ENCODE results near the gene BMP10. TPM values are rescaled to one million over a fixed set of nuclear protein-coding genes. Genes with fewer than 3 reads are reported as not detected.

BMP10 gene
- total and polyA plus RNA-seq, 2 of the 13 experiments (the other 11 are each of a cell fraction or from before 2014, with no cell fraction given) = not detected

GRCh38 chr2:68879296-68879695 lies 8.1 kb upstream of the BMP10 start:
- Histone ChIP-seq H3K4me3 (replicated peaks in 1 of 3; ENCODE audit: insufficient read depth in 1 of 3, low read depth in 2 of 3, low read length in 3 of 3) (no peak overlapping the region), H2AFZ (ENCODE audit: low read length) (no peak overlapping the region), H3K4me2 (ENCODE audit: low read depth, low read length) (no peak overlapping the region), H4K20me1 (ENCODE audit: insufficient read depth, low read length) (no peaks in the 10 kb centered on the region), H3K27me3 (ENCODE audit: control insufficient read depth in 1 of 2, insufficient read depth in 2 of 2, low read length in 2 of 2) (peaks cover 0 to 4% of the 10 kb centered on the region in 2 experiments; a peak in 2 of 5 replicates), H3K9me3 (ENCODE audit: low read length) (no peaks in the 10 kb centered on the region), H3K4me1 (ENCODE audit: insufficient read depth, low read length) (peaks cover 7% of the 10 kb centered on the region; the same call in 1 of the 2 replicates), H3K9ac (ENCODE audit: insufficient read depth, low read depth, low read length) (no peak overlapping the region), H3K27ac (ENCODE audit: extremely low read length, insufficient read depth, low read length) (no peak overlapping the region), H3K79me2 (ENCODE audit: insufficient read depth, low read length) (no peaks in the 10 kb centered on the region), H3K36me3 (replicated peaks in 1 of 2; ENCODE audit: control insufficient read depth in 1 of 2, insufficient read depth in 2 of 2, low read length in 2 of 2) (no peaks in the 10 kb centered on the region)
- DNase-seq (ENCODE audit: low spot score) (no peak), FAIRE-seq (no peak), ATAC-seq (no peak)
- ChIA-PET CTCF (ENCODE audit: low intra/inter-chr PET ratio, low total read pairs) (no interaction called here), POLR2A (no interaction called here)
- in situ Hi-C loops (cut with HindIII; ENCODE audit: extremely low pct_ligation_motif_present, low pct_unique_long_range_greater_than_20kb) = no loop called here
- no TSS peak for BruUV-seq (replicated peaks)
- no peak for TF ChIP-seq ZNF547 (CRISPR knock-in tag; IDR thresholded peaks at IDR 0.05)
- TF ChIP-seq ZNF12 (CRISPR knock-in tag; IDR thresholded peaks at IDR 0.05) = no peak
- no peak for TF ChIP-seq RBFOX2 (IDR thresholded peaks at IDR 0.05; ENCODE audit: low read depth, low read length)
- TF ChIP-seq DBP (CRISPR knock-in tag; IDR thresholded peaks at IDR 0.05; ENCODE audit: not compliant biosample characterization) = no peak
- TF ChIP-seq TRIM24 (CRISPR knock-in tag; IDR thresholded peaks at IDR 0.05) = no peak
- WGBS (ENCODE audit: low lambda C conversion rate) = 2% methylated on average over 3 of the region's 3 CpGs
- intact Hi-C loops (cut with micrococcal nuclease; ENCODE audit: unreplicated experiment) = no loop called here

- in situ Hi-C loops (cut with HindIII; ENCODE audit: extremely low pct_ligation_motif_present, low pct_unique_long_range_greater_than_20kb) = no loop called here
Observed at GRCh38 chr2:68878753-68879152, 7.6 kb upstream of the BMP10 start.

More at GRCh38 chr2:68878753-68879152, 7.6 kb upstream of the BMP10 start:
- Histone ChIP-seq H3K27me3 (ENCODE audit: control insufficient read depth in 1 of 2, insufficient read depth in 2 of 2, low read length in 2 of 2) (peaks cover 0 to 4% of the 10 kb centered on the region in 2 experiments; a peak in 2 of 5 replicates), H3K4me3 (replicated peaks in 1 of 3; ENCODE audit: insufficient read depth in 1 of 3, low read depth in 2 of 3, low read length in 3 of 3) (no peak overlapping the region), H3K27ac (ENCODE audit: extremely low read length, insufficient read depth, low read length) (no peak overlapping the region), H4K20me1 (ENCODE audit: insufficient read depth, low read length) (no peaks in the 10 kb centered on the region), H3K4me1 (ENCODE audit: insufficient read depth, low read length) (peaks cover 7% of the 10 kb centered on the region; the same call in 1 of the 2 replicates), H3K9me3 (ENCODE audit: low read length) (no peaks in the 10 kb centered on the region), H3K79me2 (ENCODE audit: insufficient read depth, low read length) (no peaks in the 10 kb centered on the region), H3K36me3 (replicated peaks in 1 of 2; ENCODE audit: control insufficient read depth in 1 of 2, insufficient read depth in 2 of 2, low read length in 2 of 2) (no peaks in the 10 kb centered on the region), H3K9ac (ENCODE audit: insufficient read depth, low read depth, low read length) (no peak overlapping the region), H2AFZ (ENCODE audit: low read length) (no peak overlapping the region), H3K4me2 (ENCODE audit: low read depth, low read length) (no peak overlapping the region)
- 50% methylated on average over 2 of the region's 2 CpGs for WGBS (ENCODE audit: low lambda C conversion rate)
- BruUV-seq (replicated peaks) = no TSS peak
- ATAC-seq (no peak), FAIRE-seq (no peak), DNase-seq (ENCODE audit: low spot score) (no peak)
- intact Hi-C loops (cut with micrococcal nuclease; ENCODE audit: unreplicated experiment) = no loop called here
- ChIA-PET POLR2A (no interaction called here), CTCF (ENCODE audit: low intra/inter-chr PET ratio, low total read pairs) (no interaction called here)
- TF ChIP-seq ATF7 (IDR thresholded peaks at IDR 0.05) = peak; percentile 84
- no peak for TF ChIP-seq ATF7 (CRISPR knock-in tag; IDR thresholded peaks at IDR 0.05)
- TF ChIP-seq ZNF337 (CRISPR knock-in tag; IDR thresholded peaks at IDR 0.05; ENCODE audit: borderline replicate concordance, low read depth) = no peak
- no peak for TF ChIP-seq ZNF619 (CRISPR knock-in tag; IDR thresholded peaks at IDR 0.05)

Measured in HepG2 (cell line).